Measurements from ENCODE around the gene CXCR4.

The CXCR4 gene

GRCh38 chr2:136070913-136071312, 47.0 kb downstream of the CXCR4 start:
- no peak for DNase-seq

GRCh38 chr2:136069773-136070172, 48.2 kb downstream of the CXCR4 start:
- no peak for DNase-seq

- no peak for DNase-seq
These were observed 49.2 kb downstream of the CXCR4 start for GRCh38 chr2:136068581-136069227.

- DNase-seq, result no peak
These were observed 49.9 kb downstream of the CXCR4 start for GRCh38 chr2:136067897-136068580.

GRCh38 chr2:136067459-136067858, 50.5 kb downstream of the CXCR4 start:
- no peak for DNase-seq

- no peak for DNase-seq
These were observed 52.0 kb downstream of the CXCR4 start for GRCh38 chr2:136065907-136066306.

- DNase-seq, result no peak
These were observed 52.6 kb downstream of the CXCR4 start for GRCh38 chr2:136065384-136065783.

All from activated T-cell treated with anti-CD3 and anti-CD28 coated beads, Interleukin-2, amount 50 U/mL, for 48 hours (primary cell).